GM19395 (cell line): Measurements from ENCODE around the gene DACT2.
"Not testable (repeated sequence)": the region's sequence is repeated elsewhere in the genome, so short reads cannot be mapped to it uniquely, and the experiment has no call there.

Source experiments
- ATAC-seq: cut with Tn5 transposase; IDR thresholded peaks from one replicate; pipeline ENCODE4 v1.9.1; 2021; ENCODE audit warnings: mild to moderate bottlenecking, moderate library complexity; ENCODE audit not compliant: unreplicated experiment

DACT2 gene

DNA sequence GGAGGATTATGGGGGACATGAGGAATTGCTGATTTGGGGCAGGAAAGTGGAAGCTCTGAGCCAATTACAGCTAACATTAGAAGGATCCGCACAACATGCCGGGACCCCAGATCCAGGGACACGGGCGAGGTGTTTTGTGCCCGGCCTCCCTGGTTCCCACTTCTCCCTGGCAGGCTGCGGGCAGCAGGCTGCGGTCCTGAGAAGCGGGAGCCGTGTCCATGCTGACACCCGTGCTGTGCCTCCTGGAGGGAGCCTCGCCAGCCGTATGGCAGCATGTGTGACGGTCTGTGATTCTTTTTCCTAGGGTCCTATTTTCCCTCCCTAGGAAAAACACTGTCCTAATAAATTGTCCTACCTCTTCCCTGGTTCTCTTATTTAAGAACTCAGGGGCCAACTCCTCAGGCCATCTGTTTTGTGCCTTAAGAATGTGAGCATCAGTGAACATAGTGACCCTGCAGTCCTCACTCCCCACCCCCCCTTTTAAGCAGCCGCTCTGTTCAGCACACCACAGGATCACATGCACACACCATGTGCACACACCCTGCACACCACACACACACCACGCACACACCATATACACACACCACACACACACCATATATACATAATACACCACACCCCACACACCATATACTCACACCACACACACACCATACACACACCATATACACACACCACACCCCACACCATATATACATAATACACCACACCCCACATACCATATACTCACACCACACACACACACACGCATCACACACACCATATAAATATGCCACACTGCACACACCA is 49.9 kb downstream of the DACT2 start:
- no peak for ATAC-seq

DNA sequence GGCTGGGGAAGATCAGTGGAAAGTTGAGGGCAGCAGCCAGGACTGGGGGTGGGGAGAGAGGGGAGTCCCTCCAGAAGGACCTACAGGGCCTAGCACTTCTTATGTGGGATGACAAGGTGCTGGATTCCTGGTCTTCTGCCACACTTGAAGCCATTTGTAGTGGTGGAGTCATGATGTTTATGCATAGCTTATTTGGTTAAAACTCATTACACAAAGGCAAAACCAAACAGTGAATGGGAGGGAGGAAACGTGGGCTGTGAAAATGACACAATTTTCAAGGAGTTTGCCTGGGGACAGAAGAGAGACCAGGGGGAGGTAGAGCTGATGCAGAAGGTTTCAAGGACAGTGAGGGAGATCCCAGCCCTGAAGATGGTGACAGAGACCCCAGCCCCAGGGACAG is 50.8 kb downstream of the DACT2 start:
- no peak for ATAC-seq

DNA sequence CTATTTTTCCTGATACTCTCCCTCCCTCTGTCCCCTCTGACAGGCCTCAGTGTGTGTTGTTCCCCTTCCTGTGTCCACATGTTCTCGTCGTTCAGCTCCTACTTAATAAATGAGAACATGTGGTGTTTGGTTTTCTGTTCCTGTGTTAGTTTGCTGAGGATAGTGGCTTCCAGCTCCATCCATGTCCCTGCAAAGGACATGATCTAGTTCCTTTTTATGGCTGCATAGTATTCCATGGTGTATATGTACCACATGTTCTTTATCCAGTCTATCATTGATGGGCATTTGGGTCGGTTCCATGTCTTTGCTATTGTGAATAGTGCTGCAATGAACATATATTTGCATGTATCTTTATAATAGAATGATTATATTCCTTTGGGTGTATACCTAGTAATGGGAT is 51.8 kb downstream of the DACT2 start:
- not testable (repeated sequence) for ATAC-seq

DNA sequence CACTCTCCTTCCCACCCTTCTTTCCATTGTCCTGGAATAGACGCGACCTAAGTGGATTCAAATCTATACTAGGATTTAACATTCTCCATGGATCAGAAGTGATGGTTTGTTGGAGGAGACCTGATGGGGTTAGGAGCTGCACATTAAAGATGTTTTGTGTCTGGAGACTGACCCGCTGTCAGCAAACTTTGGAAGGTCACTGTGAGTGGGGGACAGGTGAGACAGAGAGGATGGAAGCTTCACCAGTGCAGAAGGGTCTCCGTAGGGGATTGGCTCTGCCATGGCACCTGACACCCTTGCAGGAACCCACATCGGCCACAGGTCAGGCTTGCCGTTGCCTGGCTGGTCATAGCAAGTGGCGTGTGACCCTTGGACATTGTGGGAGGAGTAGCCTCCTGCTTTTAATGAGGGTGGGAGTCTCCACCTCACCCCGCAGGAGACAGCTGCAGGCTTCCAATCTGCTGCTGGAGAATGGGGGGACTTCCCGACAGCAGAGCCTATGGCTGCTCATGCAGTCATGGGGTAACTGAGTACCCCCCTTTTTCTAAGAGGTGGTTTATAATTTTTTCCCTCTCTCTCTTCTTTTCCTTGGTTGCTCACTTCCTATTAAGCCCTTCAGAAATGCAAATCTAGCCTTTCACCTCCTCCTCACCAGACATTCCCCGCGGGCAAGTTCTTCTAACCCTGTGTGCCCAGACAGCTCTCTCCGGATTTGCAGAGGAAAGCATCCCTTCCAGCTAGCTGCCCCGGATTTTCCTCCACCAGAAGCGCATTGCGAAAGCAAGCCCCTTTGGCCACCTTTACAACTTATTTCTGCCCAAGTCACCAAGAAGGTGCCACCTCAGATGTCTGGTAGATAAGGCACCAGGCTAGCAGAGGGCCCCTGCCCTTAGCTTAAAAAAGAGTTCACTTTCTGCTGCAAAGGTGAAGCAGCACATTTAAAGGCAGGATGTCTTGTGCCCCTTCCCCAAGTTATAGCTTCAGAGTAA is 53.5 kb downstream of the DACT2 start:
- ATAC-seq = no peak

DNA sequence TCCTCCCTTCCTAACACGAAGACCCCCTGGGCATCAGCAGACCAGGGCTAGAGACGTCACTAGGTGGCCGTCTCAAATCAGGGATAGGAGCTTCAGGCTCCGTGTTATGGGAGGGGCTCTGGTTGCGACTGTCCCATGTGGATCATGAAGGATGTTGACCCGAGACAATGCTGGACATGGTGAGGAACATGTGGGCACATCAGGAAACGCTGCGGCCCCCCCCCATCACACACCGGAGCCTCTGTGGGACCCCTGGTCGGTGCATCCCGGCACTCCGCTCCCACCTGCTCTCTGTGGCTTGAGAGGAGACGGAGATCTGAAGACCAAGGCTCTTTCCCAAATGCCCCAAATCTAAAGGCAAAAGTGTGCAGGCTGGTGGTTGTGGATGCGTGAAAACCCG is 54.2 kb downstream of the DACT2 start:
- ATAC-seq = no peak

DNA sequence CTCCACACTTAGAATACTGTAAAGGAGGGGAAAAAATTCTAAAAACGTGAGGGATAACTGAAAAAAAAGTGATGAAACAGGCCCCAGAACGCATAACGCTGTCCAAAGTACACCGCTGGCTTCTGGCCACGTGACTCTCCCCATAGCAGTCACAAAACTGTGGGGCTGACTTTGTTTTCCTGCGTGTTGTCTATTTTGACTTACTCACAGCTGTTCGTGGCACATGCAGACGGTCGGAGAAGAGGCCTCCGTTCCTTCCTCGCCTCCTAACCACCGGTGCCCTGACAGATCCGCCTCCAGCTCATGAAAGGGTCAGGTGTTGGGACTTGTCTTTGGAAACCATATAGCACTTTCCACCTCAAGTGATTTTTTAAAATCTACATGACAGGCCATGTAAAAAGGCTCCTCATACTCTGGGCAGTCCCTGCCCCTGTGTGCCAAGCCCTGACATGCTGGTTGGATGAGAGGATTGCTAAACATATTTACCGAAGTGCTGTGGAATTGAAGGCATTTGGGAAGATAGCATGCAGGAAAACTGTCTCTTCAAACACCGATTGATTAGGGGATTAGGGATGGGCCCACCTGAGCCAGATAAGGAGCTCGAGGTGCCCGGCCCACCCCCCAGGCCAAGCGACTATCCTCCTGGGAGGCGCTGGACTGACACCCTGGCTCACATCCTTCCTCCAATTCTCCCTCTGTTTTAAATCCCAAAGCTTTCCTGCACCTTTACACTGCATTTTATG is 54.8 kb downstream of the DACT2 start:
- no peak for ATAC-seq

DNA sequence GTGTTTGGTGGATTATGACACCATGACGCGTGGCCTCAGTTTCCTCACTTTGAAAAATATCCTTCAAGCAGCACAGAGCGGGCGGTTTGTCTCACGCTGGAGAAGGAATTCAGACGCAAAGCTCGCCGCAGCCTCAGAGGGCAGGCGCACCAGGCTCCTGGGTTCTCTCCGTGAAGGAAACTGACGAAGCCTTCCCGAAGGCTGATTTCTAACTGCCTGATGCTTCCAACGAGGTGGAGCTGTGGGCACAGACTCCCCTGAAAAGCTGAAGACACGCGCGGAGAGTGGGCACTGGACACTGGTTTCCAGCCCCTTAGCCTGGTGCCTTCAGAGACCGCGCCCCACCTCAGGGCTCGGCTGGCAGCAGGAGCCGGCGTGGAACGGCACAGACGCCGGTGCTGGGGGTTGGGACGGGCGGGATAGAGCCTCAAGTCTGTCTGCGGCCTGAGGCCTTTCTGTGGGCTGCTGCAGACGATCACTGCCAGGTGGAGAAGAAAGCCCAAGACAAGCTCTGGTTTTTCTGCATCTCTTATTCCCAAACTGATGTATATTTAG is 56.1 kb downstream of the DACT2 start:
- ATAC-seq = no peak

DNA sequence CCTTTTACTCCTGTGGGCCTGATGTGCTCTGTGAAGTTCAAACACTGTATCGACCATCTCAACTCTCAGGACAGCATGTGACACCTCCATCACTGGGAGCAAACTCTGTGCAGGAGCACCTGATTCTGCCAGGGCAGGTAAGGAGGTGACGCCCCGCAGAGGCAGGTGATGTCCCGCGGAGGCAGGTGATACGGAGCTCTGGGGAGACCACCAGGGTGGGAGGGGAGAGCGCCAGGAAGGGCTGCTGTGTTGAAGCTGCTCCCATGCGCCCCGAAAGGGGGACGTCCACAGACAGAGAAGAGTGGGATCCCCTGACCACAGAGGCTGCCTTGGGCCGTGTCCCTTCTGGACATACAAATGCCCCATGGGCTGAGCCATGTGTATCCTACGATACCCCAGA is 58.3 kb downstream of the DACT2 start:
- no peak for ATAC-seq

DNA sequence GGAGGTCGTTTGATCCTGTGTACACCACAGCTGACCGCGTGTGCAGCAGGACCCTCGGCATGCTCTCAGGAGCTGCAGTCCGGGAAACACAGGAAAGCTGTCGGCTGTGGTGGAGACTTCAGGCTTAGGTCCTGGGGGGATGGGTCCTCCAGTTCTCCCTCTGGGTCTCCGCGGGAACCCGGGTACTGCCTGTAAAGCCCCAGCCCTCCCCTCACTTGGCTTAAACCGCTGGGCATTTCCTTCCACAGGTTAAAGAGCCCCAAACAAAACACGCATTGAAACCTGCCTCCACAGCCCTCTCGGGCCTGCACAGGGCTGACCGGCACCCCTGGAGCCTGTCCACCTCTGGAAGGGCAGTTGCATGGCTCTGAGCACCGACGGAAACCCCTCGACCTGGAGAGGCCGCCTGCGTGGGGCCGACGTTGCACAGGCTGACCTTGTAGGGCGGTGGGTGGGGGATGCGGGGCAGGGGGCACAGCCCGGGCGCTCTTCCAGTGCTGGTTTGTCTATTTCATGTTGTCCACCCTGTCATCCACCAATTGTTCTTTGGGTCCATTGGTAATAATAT is 59.1 kb downstream of the DACT2 start:
- ATAC-seq = no peak

DNA sequence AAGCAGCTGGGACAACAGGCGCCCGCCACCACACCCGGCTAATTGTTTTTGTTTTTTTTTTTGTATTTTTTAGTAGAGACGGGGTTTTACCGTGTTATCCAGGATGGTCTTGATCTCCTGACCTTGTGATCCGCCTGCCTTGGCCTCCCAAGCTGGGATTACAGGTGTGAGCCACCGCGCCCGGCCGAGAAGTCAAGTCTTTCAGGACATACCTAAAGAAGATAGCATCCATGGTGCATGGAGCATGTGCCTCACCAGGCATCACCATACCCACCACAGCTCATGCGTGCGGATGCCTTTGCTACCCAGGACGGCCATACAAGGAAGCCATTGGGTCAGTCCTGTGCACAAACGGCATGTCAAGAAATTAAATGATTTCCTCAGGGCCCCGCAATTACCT is 60.8 kb downstream of the DACT2 start:
- ATAC-seq = no peak

DNA sequence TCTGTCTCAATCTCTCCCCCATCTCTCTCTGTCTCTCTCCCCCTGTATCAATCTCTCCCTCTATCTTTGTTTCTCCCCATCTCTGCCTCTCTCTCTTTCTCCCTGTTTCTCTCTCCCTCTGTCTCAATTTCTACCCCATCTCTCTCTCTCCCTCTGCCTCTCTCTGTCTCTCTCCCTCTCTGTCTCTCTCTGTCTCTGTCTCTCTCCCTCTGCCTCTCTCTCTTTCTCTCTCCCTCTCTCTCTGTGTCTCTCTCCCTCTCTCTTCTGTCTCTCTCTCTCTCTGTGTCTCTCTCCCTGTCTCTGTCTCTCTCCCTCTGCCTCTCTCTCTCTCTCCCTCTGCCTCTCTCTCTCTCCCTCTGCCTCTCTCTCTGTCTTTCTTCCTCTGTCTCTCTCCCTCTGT is 62.6 kb downstream of the DACT2 start:
- no peak for ATAC-seq
